HEK293 (cell line): ENCODE data around the gene ABCB11.

ENCODE experiments used
- CTCF ChIA-PET: fragments of 350-600 bp; formaldehyde crosslinking; extraction: SDS; loops from one replicate; lab custom pipeline; 2021; ENCODE audit warnings: antibody characterized with exemption; lab: Yijun Ruan, JAX
- POLR2A ChIA-PET: fragments of 300-600 bp; formaldehyde crosslinking; extraction: SDS; loops from one replicate; lab custom pipeline; 2020; ENCODE audit warnings: antibody characterized with exemption, inconsistent platforms; lab: Yijun Ruan, JAX
- H3K27ac ChIP-seq: fragments of 200-500 bp; sonication (Bioruptor generic); 2 replicates; pipeline ENCODE4 v1.5.1; 2014; ENCODE audit warnings: low read depth, low read length, control low read depth, inconsistent platforms; ENCODE audit errors: extremely low read depth
- H3K36me3 ChIP-seq, 2 experiments: fragments of 200-500 bp in 1 of 2; sonication (Bioruptor generic) in 1 of 2; 1 replicate in 1 of 2; 2 replicates in 1 of 2; pipeline ENCODE4 v1.5.1; 2014 to 2017; ENCODE audit warnings: inconsistent platforms in 2 of 2, low read length in 2 of 2; ENCODE audit not compliant: control insufficient read depth in 2 of 2, insufficient read depth in 1 of 2
- H3K4me1 ChIP-seq: fragments of 200-500 bp; sonication (Bioruptor generic); 2 replicates; pipeline ENCODE4 v1.5.1; 2014; ENCODE audit warnings: mild to moderate bottlenecking, low read length, inconsistent platforms; ENCODE audit not compliant: control insufficient read depth, insufficient read depth
- H3K4me3 ChIP-seq: 2 replicates; pipeline ENCODE4 v1.5.1; 2011; ENCODE audit warnings: low read depth, mild to moderate bottlenecking, control low read depth, low read length, moderate library complexity
- H3K9me3 ChIP-seq: fragments of 200-500 bp; sonication (Bioruptor generic); 2 replicates; pipeline ENCODE4 v1.5.1; 2014; ENCODE audit warnings: low read depth, low read length, inconsistent platforms; ENCODE audit not compliant: control insufficient read depth, insufficient read depth
- AEBP2 ChIP-seq: fragments of 450-650 bp; formaldehyde crosslinking; IDR thresholded peaks from 2 replicates; pipeline ENCODE4 v1.5.1; 2016; ENCODE audit warnings: missing biosample characterization, missing genetic modification characterization, borderline replicate concordance
- IKZF3 ChIP-seq: fragments of 450-650 bp; IDR thresholded peaks from 2 replicates; pipeline ENCODE4 v1.5.0; 2018; ENCODE audit warnings: missing biosample characterization, mild to moderate bottlenecking, missing genetic modification characterization, moderate library complexity
- INSM2 ChIP-seq: fragments of 450-650 bp; formaldehyde crosslinking; IDR thresholded peaks from 2 replicates; pipeline ENCODE4 v1.5.1; 2016; ENCODE audit warnings: missing biosample characterization, missing genetic modification characterization
- PRDM1 ChIP-seq: fragments of 450-650 bp; formaldehyde crosslinking; IDR thresholded peaks from 2 replicates; pipeline ENCODE4; 2016; ENCODE audit warnings: missing biosample characterization, missing genetic modification characterization
- PRDM10 ChIP-seq: fragments of 450-650 bp; formaldehyde crosslinking; IDR thresholded peaks from 2 replicates; pipeline ENCODE4 v1.5.1; 2016; ENCODE audit warnings: missing biosample characterization, missing genetic modification characterization
- SP3 ChIP-seq: fragments of 450-650 bp; formaldehyde crosslinking; IDR thresholded peaks from 2 replicates; pipeline ENCODE4 v1.5.1; 2016; ENCODE audit warnings: missing biosample characterization, missing genetic modification characterization
- TSHZ1 ChIP-seq: fragments of 450-650 bp; formaldehyde crosslinking; IDR thresholded peaks from 2 replicates; pipeline ENCODE4 v1.5.1; 2016; ENCODE audit warnings: missing biosample characterization, missing genetic modification characterization, borderline replicate concordance
- ZBTB17 ChIP-seq: fragments of 450-650 bp; formaldehyde crosslinking; IDR thresholded peaks from 2 replicates; pipeline ENCODE4 v1.5.1; 2016; ENCODE audit warnings: missing biosample characterization, missing genetic modification characterization
- ZEB2 ChIP-seq: fragments of 450-650 bp; formaldehyde crosslinking; IDR thresholded peaks from 2 replicates; pipeline ENCODE4 v1.5.1; 2016; ENCODE audit warnings: missing biosample characterization, missing genetic modification characterization
- ZNF174 ChIP-seq: fragments of 450-650 bp; formaldehyde crosslinking; IDR thresholded peaks from 2 replicates; pipeline ENCODE4 v1.5.0; 2017; ENCODE audit warnings: missing biosample characterization, mild to moderate bottlenecking, missing genetic modification characterization
- ZNF211 ChIP-seq: fragments of 450-650 bp; formaldehyde crosslinking; IDR thresholded peaks from 2 replicates; pipeline ENCODE4 v1.5.1; 2016; ENCODE audit warnings: low read depth, missing biosample characterization, missing genetic modification characterization
- ZNF362 ChIP-seq: fragments of 450-650 bp; formaldehyde crosslinking; IDR thresholded peaks from 2 replicates; pipeline ENCODE4 v1.5.1; 2016; ENCODE audit warnings: missing biosample characterization, missing genetic modification characterization
- ZNF394 ChIP-seq: fragments of 450-650 bp; formaldehyde crosslinking; IDR thresholded peaks from 2 replicates; pipeline ENCODE4 v1.5.1; 2016; ENCODE audit warnings: missing biosample characterization, missing genetic modification characterization, mild to moderate bottlenecking, moderate library complexity, borderline replicate concordance
- ZNF473 ChIP-seq: fragments of 450-650 bp; formaldehyde crosslinking; IDR thresholded peaks from 2 replicates; pipeline ENCODE4 v1.5.1; 2017; ENCODE audit warnings: missing biosample characterization, missing genetic modification characterization
- ZNF560 ChIP-seq: fragments of 450-650 bp; formaldehyde crosslinking; IDR thresholded peaks from 2 replicates; pipeline ENCODE4 v1.5.1; 2017; ENCODE audit warnings: missing biosample characterization, missing genetic modification characterization, borderline replicate concordance
- ZNF571 ChIP-seq: fragments of 450-650 bp; formaldehyde crosslinking; IDR thresholded peaks from 2 replicates; pipeline ENCODE4 v1.5.0; 2017; ENCODE audit warnings: missing biosample characterization, missing genetic modification characterization
- ZNF704 ChIP-seq: fragments of 450-650 bp; formaldehyde crosslinking; IDR thresholded peaks from 2 replicates; pipeline ENCODE4 v1.5.1; 2016; ENCODE audit warnings: missing biosample characterization, missing genetic modification characterization
- ZNF785 ChIP-seq: fragments of 450-650 bp; formaldehyde crosslinking; IDR thresholded peaks from 2 replicates; pipeline ENCODE4 v1.5.1; 2016; ENCODE audit warnings: missing biosample characterization, missing genetic modification characterization
- ZNF830 ChIP-seq: fragments of 450-650 bp; IDR thresholded peaks from 2 replicates; pipeline ENCODE4 v1.5.0; 2018; ENCODE audit warnings: missing biosample characterization, missing genetic modification characterization, low read depth, mild to moderate bottlenecking, moderate library complexity
- ZSCAN16 ChIP-seq: fragments of 450-650 bp; formaldehyde crosslinking; IDR thresholded peaks from 2 replicates; pipeline ENCODE4 v1.5.1; 2016; ENCODE audit warnings: missing biosample characterization, missing genetic modification characterization

ABCB11 gene

GRCh38 chr2:168993538-168993937 lies 37.6 kb downstream of the ABCB11 start (continued):
- TF ChIP-seq TSHZ1 (tag by site-specific recombination) (no peak), ZNF560 (tag by site-specific recombination) (no peak), ZNF174 (tag by site-specific recombination) (no peak), ZNF362 (tag by site-specific recombination) (no peak), SP3 (tag by site-specific recombination) (no peak), ZNF704 (tag by site-specific recombination) (no peak), PRDM10 (no peak), ZNF473 (tag by site-specific recombination) (no peak), INSM2 (tag by site-specific recombination) (no peak), ZBTB17 (tag by site-specific recombination) (no peak), ZNF211 (tag by site-specific recombination) (no peak), ZSCAN16 (no peak), ZEB2 (tag by site-specific recombination) (no peak), PRDM1 (tag by site-specific recombination) (no peak)
- TF ChIP-seq, all 188 proteins: peak for 0

GRCh38 chr2:168992591-168993349 lies 38.4 kb downstream of the ABCB11 start:
- POLR2A ChIA-PET: interaction anchor here (0.5 kb wide), 1 partner anchor 841 kb away, joined by 3 read pairs; no protein-coding TSS in a partner anchor
- Histone ChIP-seq H3K9me3 (no peaks in the 10 kb centered on the region), H3K36me3 (no peaks in the 10 kb centered on the region), H3K27ac (no peak overlapping the region), H3K4me3 (no peak overlapping the region), H3K4me1 (no peaks in the 10 kb centered on the region)
- CTCF ChIA-PET: interaction anchor here (0.5 kb wide), 1 partner anchor 659 kb away, joined by 3 read pairs; no protein-coding TSS in a partner anchor
- TF ChIP-seq ZNF571 (no peak), ZNF394 (tag by site-specific recombination) (no peak), ZNF830 (tag by site-specific recombination) (no peak), IKZF3 (tag by site-specific recombination) (no peak), ZNF785 (tag by site-specific recombination) (no peak), AEBP2 (tag by site-specific recombination) (no peak), ZNF704 (tag by site-specific recombination) (no peak)
